GM20000 (cell line): ENCODE measurements around the gene TIMP2.

Source experiments
- DNase-seq: peaks from one replicate; pipeline ENCODE4 v3.0.0; 2012; ENCODE audit warnings: low spot score
- TF ChIP-seq, protein P1 (sequence below): IDR thresholded peaks from 2 replicates; pipeline ENCODE4 v1.5.1; 2012; ENCODE audit warnings: mild to moderate bottlenecking, control low read depth; ENCODE audit errors: extremely low read depth, missing control alignments

TIMP2 gene

DNA sequence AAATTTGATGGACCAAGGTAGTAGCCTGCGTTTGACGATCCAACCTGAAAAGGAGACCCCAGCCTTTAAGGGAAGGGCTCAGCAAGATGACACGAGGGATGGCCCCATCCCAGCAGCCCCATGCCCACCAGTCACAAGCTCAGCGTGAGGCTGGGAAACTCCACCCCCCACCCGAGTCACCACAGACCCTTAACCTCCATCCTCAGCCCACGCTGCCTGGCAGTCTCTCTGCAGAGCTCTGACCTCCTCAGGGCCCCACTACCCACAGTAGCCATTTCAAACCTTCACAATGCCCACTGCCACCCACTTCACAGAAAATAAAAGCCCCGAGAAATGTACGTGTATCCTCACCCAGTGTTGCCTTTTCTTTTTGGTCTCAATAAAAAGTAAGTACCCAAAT lies 103.2 kb downstream of the TIMP2 start:
- DNase-seq, result no peak

DNA sequence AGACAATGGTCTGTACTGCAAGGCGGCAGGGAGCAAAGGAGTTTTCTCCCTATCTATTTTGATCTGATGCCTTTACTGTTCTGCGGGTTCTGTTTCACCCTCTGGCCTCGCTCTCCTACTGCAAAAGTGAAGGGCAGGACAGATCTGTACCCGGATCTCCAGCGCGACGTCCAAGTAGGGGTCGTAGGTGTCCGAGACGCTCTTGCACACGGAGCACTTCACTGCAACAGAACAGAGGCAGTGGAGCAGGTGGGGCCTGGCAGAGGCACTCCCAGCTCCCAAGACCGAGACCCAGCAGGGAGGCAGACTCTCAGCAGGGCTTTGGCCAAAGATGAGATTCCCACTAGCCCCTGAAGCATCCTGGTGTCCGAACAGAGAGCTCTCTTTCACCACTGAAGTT lies 104.3 kb downstream of the TIMP2 start:
- TF ChIP-seq, protein P1, sequence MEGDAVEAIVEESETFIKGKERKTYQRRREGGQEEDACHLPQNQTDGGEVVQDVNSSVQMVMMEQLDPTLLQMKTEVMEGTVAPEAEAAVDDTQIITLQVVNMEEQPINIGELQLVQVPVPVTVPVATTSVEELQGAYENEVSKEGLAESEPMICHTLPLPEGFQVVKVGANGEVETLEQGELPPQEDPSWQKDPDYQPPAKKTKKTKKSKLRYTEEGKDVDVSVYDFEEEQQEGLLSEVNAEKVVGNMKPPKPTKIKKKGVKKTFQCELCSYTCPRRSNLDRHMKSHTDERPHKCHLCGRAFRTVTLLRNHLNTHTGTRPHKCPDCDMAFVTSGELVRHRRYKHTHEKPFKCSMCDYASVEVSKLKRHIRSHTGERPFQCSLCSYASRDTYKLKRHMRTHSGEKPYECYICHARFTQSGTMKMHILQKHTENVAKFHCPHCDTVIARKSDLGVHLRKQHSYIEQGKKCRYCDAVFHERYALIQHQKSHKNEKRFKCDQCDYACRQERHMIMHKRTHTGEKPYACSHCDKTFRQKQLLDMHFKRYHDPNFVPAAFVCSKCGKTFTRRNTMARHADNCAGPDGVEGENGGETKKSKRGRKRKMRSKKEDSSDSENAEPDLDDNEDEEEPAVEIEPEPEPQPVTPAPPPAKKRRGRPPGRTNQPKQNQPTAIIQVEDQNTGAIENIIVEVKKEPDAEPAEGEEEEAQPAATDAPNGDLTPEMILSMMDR, result no peak
- no peak for DNase-seq

More for the DNA sequence above, 103.2 kb downstream of the TIMP2 start:
- TF ChIP-seq, protein P1, result no peak

DNA sequence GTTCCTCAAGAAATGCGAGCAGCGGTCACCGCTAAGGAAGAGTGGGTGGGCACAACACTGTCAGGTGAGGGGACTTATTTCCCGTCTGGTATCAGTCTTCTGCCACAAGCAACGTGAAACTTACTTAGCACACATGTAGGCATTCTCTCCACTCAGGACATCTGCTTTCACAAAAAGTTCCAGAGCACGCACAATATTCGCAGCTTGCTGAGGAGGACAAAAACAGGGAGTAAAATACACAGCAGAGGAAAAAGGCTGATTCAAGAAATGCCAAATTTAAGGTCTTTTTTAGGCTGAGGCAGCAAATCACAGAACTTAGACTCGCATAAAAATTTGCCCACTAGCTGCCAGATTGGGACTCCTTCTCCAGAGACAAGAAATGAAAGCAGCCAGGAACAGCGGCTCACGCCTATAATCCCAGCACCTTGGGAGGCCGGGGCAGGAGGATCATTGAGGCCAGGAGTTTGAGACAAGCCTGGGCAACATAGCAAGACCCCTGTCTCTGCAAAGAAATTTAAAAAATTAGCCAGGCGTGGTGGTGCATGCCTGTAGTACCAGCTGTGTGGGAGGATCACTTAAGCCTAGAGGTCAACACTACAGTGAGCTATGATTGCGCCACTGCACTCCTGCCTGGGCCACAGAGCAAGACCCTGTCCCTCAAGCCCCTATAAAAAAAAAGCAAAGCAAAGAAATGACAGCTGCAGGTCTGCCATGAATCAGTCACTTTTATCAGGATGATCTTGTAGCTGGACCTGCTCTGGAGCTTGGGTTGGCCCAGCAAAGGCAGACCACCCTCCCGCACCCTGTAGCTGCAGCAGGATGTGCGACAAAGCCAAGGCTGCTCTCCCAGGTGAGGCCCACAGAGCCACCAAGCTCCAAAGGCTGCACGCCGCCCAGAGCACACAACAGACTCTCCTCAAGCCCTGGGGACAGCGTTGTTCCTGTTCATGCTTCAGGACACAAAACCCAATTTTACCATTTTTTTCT lies 105.1 kb downstream of the TIMP2 start:
- TF ChIP-seq, protein P1, result no peak
- no peak for DNase-seq

DNA sequence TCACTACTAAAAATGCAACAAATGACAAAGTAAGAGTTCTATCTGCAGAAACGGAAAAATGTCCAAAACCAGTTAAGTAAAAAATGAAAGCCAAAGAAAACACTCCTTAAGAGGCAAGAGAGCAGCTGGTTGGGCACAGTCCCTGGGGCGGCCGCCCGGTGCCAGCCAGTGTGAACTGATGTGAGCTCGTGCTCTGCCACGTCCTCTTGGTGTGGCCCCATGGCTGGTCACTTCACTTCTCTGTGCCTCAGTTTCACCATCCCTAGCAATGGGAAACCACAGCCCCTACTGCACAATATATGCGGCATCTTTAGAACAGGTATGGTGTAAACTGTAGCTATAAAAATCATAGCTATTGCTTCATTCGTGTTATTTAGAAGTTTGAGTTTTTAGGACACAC lies 105.8 kb downstream of the TIMP2 start:
- TF ChIP-seq, protein P1, result no peak
- DNase-seq, result no peak

DNA sequence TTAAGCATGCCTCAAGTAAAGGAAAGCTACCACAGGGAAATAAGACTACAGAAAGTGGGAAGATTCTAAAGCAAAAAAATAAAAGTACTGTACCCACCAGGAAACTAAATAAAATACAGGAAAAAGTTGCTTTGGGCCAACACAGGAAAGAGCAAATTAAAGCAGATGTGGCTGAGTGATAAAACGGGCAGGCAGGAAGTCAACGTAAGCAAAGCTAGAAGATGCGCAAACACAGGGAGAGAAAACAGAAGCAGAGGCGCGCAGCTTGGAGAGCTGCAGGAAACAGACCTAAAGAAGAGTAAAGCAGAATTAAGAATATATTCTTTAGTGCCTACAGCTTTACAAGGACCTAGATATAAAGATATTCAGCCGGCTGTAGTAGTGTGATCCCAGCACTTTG lies 106.3 kb downstream of the TIMP2 start:
- TF ChIP-seq, protein P1, result no peak
- no peak for DNase-seq

DNA sequence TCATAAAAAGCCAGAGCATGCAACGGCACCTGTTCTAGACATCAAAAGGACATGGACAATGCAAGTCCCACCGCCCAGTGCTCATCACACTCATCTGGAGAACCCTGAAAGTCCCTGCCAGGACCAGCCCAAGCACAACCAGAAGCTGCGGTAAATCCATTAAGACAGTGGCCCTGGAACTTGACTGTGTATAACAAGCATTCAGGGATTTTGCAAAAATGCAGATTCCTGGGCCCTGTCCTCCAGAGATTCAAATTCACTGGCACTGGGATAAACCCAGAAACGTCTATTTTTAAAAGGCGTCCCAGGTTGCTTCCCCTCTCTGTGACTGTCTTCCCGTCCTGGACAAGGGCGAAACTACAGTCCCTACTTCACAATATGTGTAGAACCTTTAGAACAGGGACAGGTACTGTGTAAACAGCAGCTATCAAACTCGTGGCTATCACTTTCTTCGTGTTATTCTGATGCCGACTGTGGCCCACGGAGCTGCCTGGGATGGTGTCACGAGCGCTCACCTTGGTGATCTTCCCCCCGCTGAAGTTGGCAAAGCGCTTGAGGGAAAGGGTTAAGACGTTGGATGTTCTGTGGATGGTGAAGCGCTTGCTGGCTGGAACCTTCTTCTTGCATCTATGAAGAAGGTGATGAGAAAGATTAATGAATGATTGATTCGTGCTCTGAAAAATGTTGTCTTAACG lies 106.9 kb downstream of the TIMP2 start:
- TF ChIP-seq, protein P1, result no peak
- DNase-seq, result no peak

DNA sequence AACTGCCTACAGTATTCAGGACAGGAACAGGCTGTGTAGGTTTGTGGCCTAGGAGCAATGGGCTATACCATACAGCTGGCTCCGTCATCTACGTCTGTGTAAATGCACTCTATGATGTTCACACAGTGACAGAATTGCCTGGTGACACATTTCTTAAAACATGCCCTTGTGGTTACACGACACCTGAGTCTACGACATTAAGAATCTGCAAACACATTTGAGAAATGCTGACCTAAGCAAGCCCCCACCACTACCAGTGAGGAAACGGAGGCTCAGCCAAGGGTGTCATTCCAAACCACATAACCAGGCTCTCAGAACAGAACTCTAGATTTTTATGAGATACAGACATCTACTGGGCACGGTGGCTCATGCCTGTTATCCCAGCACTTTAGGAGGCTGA lies 108.1 kb downstream of the TIMP2 start:
- no peak for DNase-seq
- TF ChIP-seq, protein P1, result no peak
